ENCODE results near the gene UBE2Q1. TPM values are rescaled to one million over a fixed set of nuclear protein-coding genes. Genes with fewer than 3 reads are reported as not detected.

The UBE2Q1 gene
- total RNA-seq, 6 donors from 2014 or later = 19.9 to 90.9 (median 36.4) TPM

DNA sequence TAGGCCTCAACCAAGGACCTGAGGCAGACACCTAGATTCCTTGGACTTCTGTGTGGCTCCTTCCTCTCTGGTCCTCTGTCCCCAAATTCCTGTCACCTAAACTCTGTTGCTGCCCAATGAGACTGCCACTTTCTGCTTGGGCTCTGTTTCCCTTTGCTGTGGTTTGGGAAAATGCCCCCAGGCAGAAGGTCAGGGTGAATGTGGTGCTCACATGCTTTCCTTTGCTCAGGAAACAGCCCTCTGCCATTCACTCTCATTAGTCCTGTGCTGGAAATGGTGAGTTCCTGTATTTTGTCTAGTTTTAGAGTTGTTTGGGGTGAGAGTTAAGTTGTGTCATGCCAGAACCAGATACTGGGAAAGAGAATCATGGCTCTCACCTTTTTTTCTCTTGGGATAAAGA is 33.6 kb downstream of the UBE2Q1 start:
- H3K27me3 ChIP-seq = no peaks in the 10 kb centered on the region
- H3K9me3 ChIP-seq = no peaks in the 10 kb centered on the region
- ATAC-seq (ENCODE audit: low FRiP score in 2 of 2) (no peak), DNase-seq (no peak)
- H3K4me1 ChIP-seq = peaks cover 20 to 29% (median 24%) of the 10 kb centered on the region in 4 donors
- no peak overlapping the region for H3K27ac ChIP-seq
- no peak for TF ChIP-seq EP300 (IDR thresholded peaks at IDR 0.05)
- no peak for TF ChIP-seq POLR2AphosphoS5 (IDR thresholded peaks at IDR 0.05)
- TF ChIP-seq POLR2A (IDR thresholded peaks at IDR 0.05) = no peak
- TF ChIP-seq, protein P1, sequence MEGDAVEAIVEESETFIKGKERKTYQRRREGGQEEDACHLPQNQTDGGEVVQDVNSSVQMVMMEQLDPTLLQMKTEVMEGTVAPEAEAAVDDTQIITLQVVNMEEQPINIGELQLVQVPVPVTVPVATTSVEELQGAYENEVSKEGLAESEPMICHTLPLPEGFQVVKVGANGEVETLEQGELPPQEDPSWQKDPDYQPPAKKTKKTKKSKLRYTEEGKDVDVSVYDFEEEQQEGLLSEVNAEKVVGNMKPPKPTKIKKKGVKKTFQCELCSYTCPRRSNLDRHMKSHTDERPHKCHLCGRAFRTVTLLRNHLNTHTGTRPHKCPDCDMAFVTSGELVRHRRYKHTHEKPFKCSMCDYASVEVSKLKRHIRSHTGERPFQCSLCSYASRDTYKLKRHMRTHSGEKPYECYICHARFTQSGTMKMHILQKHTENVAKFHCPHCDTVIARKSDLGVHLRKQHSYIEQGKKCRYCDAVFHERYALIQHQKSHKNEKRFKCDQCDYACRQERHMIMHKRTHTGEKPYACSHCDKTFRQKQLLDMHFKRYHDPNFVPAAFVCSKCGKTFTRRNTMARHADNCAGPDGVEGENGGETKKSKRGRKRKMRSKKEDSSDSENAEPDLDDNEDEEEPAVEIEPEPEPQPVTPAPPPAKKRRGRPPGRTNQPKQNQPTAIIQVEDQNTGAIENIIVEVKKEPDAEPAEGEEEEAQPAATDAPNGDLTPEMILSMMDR (IDR thresholded peaks at IDR 0.05) = no peak
- H3K4me3 ChIP-seq = no peak overlapping the region
- no peaks in the 10 kb centered on the region for H3K36me3 ChIP-seq

DNA sequence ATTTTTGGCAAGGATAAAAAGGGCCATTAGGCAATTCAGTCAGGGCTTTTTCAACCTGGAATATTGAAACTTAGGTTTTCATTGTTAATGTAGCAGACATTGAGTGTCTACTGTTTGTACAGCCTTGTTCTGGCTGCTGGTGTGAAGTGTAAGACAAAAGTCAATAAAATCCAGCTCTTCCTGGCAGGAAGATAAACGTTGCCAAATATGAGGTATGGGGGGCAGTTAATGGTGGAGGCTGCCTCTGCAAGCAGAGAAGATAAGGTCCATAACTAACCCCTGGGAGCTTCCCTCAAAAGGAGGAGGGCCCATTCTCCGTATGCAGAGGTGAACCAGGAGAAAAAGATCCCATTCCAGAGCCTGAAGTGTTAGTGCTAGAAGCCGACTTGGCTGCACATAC is 36.8 kb downstream of the UBE2Q1 start:
- no peak for DNase-seq
- peaks cover 26 to 36% (median 33%) of the 10 kb centered on the region in 4 donors for H3K4me1 ChIP-seq
- peak overlapping the region in 3 of 4 donors; percentile 12 to 57 (median 56) for H3K27ac ChIP-seq
- H3K4me3 ChIP-seq = no peak overlapping the region
- no peak for ATAC-seq (ENCODE audit: low FRiP score in 2 of 2)
- TF ChIP-seq POLR2A (IDR thresholded peaks at IDR 0.05) (no peak), POLR2AphosphoS5 (IDR thresholded peaks at IDR 0.05) (no peak), EP300 (IDR thresholded peaks at IDR 0.05) (no peak)
- TF ChIP-seq, protein P1 (IDR thresholded peaks at IDR 0.05) = no peak
- no peaks in the 10 kb centered on the region for H3K9me3 ChIP-seq
- WGBS, 2 donors = 22 to 27% methylated on average over 3 of the region's 3 CpGs
- H3K27me3 ChIP-seq = no peaks in the 10 kb centered on the region
- H3K36me3 ChIP-seq = no peaks in the 10 kb centered on the region

DNA sequence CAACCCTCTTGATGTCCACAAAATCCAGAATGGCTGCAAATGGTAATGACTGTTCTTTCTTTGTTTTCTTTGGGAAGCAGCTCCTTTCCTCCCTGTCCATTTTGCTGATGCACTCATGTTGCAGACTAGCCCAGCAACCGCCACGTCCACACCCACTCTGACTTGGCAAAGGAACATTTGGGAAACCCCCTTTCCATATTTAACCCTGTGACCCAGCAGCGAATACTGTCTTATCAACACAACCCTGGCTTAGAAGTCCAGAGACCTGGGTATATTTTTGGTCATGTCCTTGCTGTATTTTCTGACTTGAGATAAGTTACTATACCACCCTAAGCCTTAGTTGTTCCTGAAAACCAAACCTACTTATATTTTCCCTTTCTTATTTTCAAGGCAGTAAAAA is 38.1 kb downstream of the UBE2Q1 start:
- WGBS, 2 donors = 32 to 36% methylated on average over 3 of the region's 3 CpGs
- H3K27ac ChIP-seq = peak overlapping the region in 1 of 4 donors; percentile 34
- peak in 1 of 2 donors; percentile 56 for ATAC-seq (ENCODE audit: low FRiP score in 2 of 2)

DNA sequence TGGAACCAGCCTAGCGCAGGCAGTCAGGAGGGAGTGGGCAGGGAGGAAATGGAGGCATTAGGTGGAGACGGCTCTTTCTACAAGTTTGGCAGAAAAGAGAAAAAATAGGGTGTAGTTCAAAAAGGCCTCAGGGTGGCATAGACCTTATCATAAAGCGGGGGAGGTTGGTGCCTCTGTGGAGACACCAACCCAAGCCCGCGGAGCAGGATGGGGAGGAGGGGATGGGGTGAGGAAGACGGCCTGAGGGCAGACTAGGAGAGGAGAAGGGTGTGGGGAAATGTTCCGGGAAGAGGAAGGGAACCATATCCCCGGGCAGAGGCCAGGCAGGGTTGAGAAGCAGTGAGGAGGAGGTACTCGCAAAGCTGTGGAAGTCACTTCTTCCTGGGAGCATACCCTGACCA is 38.9 kb downstream of the UBE2Q1 start:
- TF ChIP-seq EP300 (IDR thresholded peaks at IDR 0.05) (no peak), POLR2A (IDR thresholded peaks at IDR 0.05) (no peak)
- DNase-seq = no peak
- 56 to 81% methylated on average over 9 of the region's 9 CpGs for whole genome bisulfite sequencing, 2 donors

More for the DNA sequence above, 38.1 kb downstream of the UBE2Q1 start:
- no peak overlapping the region for H3K4me3 ChIP-seq
- TF ChIP-seq POLR2AphosphoS5 (IDR thresholded peaks at IDR 0.05) (no peak), POLR2A (IDR thresholded peaks at IDR 0.05) (no peak)
- TF ChIP-seq, protein P1 (IDR thresholded peaks at IDR 0.05) = no peak
- H3K4me1 ChIP-seq = peaks cover 26 to 36% (median 33%) of the 10 kb centered on the region in 4 donors
- peak in 1 of 2 donors; percentile 31 for DNase-seq
- no peaks in the 10 kb centered on the region for H3K27me3 ChIP-seq
- no peaks in the 10 kb centered on the region for H3K9me3 ChIP-seq
- no peaks in the 10 kb centered on the region for H3K36me3 ChIP-seq

DNA sequence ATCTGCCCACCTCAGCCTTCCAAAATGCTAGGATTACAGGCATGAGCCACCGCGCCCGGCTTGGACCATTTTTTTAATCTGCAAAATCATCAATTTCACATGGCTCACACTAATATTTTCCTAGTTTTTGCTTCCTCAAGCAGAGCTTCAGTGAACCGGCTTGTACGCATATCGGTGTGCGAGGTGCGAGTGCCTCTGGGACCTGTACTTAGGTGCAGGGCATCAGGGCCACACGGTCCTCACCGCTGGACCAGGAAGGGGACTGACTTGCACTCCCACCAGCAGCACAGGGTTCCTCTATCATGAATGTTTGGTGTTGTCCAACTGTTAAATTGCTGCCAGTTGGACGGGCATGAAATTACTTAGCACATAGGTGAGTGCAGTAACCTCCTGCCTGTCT is 40.8 kb downstream of the UBE2Q1 start:
- peaks cover 26 to 36% (median 32%) of the 10 kb centered on the region in 4 donors for H3K4me1 ChIP-seq
- H3K27ac ChIP-seq = no peak overlapping the region
- no peak overlapping the region for H3K4me3 ChIP-seq
- 94 to 97% methylated on average over 5 to 11 of the region's 11 CpGs for WGBS, 2 donors
- H3K9me3 ChIP-seq = no peaks in the 10 kb centered on the region
- H3K36me3 ChIP-seq = no peaks in the 10 kb centered on the region
- DNase-seq = no peak
- no peaks in the 10 kb centered on the region for H3K27me3 ChIP-seq
- TF ChIP-seq EP300 (IDR thresholded peaks at IDR 0.05) (no peak), POLR2A (IDR thresholded peaks at IDR 0.05) (no peak), POLR2AphosphoS5 (IDR thresholded peaks at IDR 0.05) (no peak)
- TF ChIP-seq, protein P1 (IDR thresholded peaks at IDR 0.05) = no peak
- no peak for ATAC-seq (ENCODE audit: low FRiP score in 2 of 2)

More for the DNA sequence above, 38.9 kb downstream of the UBE2Q1 start:
- ATAC-seq (ENCODE audit: low FRiP score in 2 of 2) = peak; percentile 24 to 48
- H3K9me3 ChIP-seq = no peaks in the 10 kb centered on the region
- H3K27ac ChIP-seq = peak overlapping the region in 3 of 4 donors; percentile 27 to 57 (median 34)
- no peaks in the 10 kb centered on the region for H3K36me3 ChIP-seq
- peaks cover 26 to 36% (median 33%) of the 10 kb centered on the region in 4 donors for H3K4me1 ChIP-seq
- no peaks in the 10 kb centered on the region for H3K27me3 ChIP-seq
- no peak overlapping the region for H3K4me3 ChIP-seq

All from upper lobe of left lung (tissue), 6 donors.